ENCODE measurements around the gene ATRN. TPM values are rescaled to one million over a fixed set of nuclear protein-coding genes. Genes with fewer than 3 reads are reported as not detected.

The ATRN gene
- total and polyA plus RNA-seq, 4 donors: 4.2 to 38.5 (median 21.2) TPM

GRCh38 chr20:3660262-3661059 lies 189.6 kb downstream of the ATRN start:
- TF ChIP-seq CTCF (IDR thresholded peaks at IDR 0.05; ENCODE audit: control extremely low read depth, extremely low read depth): no peak
- WGBS, 2 donors: 3 to 6% methylated on average over 70 to 75 of the region's 75 CpGs
- Histone ChIP-seq H3K36me3 (ENCODE audit: control insufficient read depth in 4 of 4, insufficient read depth in 4 of 4, low read length in 4 of 4) (no peaks in the 10 kb centered on the region), H3K9ac (ENCODE audit: insufficient read depth in 1 of 2, low read length in 2 of 2) (no peak overlapping the region), H3K4me3 (no peak overlapping the region), H3K9me3 (ENCODE audit: control insufficient read depth in 4 of 4, insufficient read depth in 3 of 4, low read length in 3 of 4) (peaks cover 0 to 6% (median 0%) of the 10 kb centered on the region in 4 donors), H3K27ac (ENCODE audit: low read depth in 1 of 2, low read length in 1 of 2) (no peak overlapping the region), H3K4me1 (ENCODE audit: control insufficient read depth in 5 of 5, insufficient read depth in 5 of 5, low read length in 5 of 5) (no peaks in the 10 kb centered on the region), H3K27me3 (ENCODE audit: control insufficient read depth in 3 of 3, insufficient read depth in 3 of 3, low read length in 2 of 3) (peaks cover 16 to 47% (median 31%) of the 10 kb centered on the region in 3 donors)
- ATAC-seq (ENCODE audit: insufficient read depth, low FRiP score) (no peak), DNase-seq (no peak)

- H3K4me1 ChIP-seq (ENCODE audit: control insufficient read depth in 5 of 5, insufficient read depth in 5 of 5, low read length in 5 of 5): peaks cover 0 to 3% (median 0%) of the 10 kb centered on the region in 5 donors
- peaks cover 0 to 4% (median 0%) of the 10 kb centered on the region in 4 donors for H3K9me3 ChIP-seq (ENCODE audit: control insufficient read depth in 4 of 4, insufficient read depth in 3 of 4, low read length in 3 of 4)
- peaks cover 16 to 47% (median 31%) of the 10 kb centered on the region in 3 donors for H3K27me3 ChIP-seq (ENCODE audit: control insufficient read depth in 3 of 3, insufficient read depth in 3 of 3, low read length in 2 of 3)
- TF ChIP-seq CTCF (IDR thresholded peaks at IDR 0.05; ENCODE audit: control extremely low read depth, extremely low read depth): no peak
- 10 to 18% methylated on average over 42 to 60 of the region's 60 CpGs for WGBS, 2 donors
- no peaks in the 10 kb centered on the region for H3K36me3 ChIP-seq (ENCODE audit: control insufficient read depth in 4 of 4, insufficient read depth in 4 of 4, low read length in 4 of 4)
- no peak overlapping the region for H3K27ac ChIP-seq (ENCODE audit: low read depth in 1 of 2, low read length in 1 of 2)
- DNase-seq (no peak), ATAC-seq (ENCODE audit: insufficient read depth, low FRiP score) (no peak)
- no peak overlapping the region for H3K9ac ChIP-seq (ENCODE audit: insufficient read depth in 1 of 2, low read length in 2 of 2)
- H3K4me3 ChIP-seq: no peak overlapping the region
These were observed 190.4 kb downstream of the ATRN start for GRCh38 chr20:3661060-3661813.

GRCh38 chr20:3661814-3662665 lies 191.2 kb downstream of the ATRN start:
- peaks cover 0 to 6% (median 0%) of the 10 kb centered on the region in 5 donors for H3K4me1 ChIP-seq (ENCODE audit: control insufficient read depth in 5 of 5, insufficient read depth in 5 of 5, low read length in 5 of 5)
- peaks cover 16 to 47% (median 31%) of the 10 kb centered on the region in 3 donors for H3K27me3 ChIP-seq (ENCODE audit: control insufficient read depth in 3 of 3, insufficient read depth in 3 of 3, low read length in 2 of 3)
- WGBS, 2 donors: 66 to 72% methylated on average over 12 of the region's 12 CpGs
- H3K4me3 ChIP-seq: no peak overlapping the region
- H3K9ac ChIP-seq (ENCODE audit: insufficient read depth in 1 of 2, low read length in 2 of 2): no peak overlapping the region
- DNase-seq: peak in 1 of 3 donors; percentile 10
- H3K36me3 ChIP-seq (ENCODE audit: control insufficient read depth in 4 of 4, insufficient read depth in 4 of 4, low read length in 4 of 4): no peaks in the 10 kb centered on the region
- TF ChIP-seq CTCF (IDR thresholded peaks at IDR 0.05; ENCODE audit: control extremely low read depth, extremely low read depth): no peak
- no peak overlapping the region for H3K27ac ChIP-seq (ENCODE audit: low read depth in 1 of 2, low read length in 1 of 2)
- no peak for ATAC-seq (ENCODE audit: insufficient read depth, low FRiP score)
- peaks cover 0 to 4% (median 0%) of the 10 kb centered on the region in 4 donors for H3K9me3 ChIP-seq (ENCODE audit: control insufficient read depth in 4 of 4, insufficient read depth in 3 of 4, low read length in 3 of 4)

Data from lung (tissue), 12 donors.